ENCODE data around the gene PANX2. TPM values are rescaled to one million over a fixed set of nuclear protein-coding genes. Genes with fewer than 3 reads are reported as not detected.

The PANX2 gene
- total and polyA plus RNA-seq, 2 of the 4 experiments (the other 2 are of a cell fraction), result 0.18 to 1.7 TPM

DNA sequence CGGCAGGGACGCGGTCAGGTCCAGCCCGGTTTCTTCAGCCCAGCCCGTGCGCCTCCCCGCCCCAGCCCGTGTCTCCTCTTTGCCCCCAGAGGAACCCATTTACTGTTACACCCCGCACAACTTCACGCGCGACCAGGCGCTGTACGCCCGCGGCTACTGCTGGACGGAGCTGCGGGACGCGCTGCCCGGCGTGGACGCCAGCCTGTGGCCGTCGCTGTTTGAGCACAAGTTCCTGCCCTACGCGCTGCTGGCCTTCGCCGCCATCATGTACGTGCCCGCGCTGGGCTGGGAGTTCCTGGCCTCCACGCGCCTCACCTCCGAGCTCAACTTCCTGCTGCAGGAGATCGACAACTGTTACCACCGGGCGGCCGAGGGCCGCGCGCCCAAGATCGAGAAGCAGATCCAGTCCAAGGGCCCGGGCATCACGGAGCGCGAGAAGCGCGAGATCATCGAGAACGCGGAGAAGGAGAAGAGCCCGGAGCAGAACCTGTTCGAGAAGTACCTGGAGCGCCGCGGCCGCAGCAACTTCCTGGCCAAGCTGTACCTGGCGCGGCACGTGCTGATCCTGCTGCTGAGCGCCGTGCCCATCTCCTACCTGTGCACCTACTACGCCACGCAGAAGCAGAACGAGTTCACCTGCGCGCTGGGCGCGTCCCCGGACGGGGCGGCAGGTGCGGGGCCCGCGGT lies 6.5 kb downstream of the PANX2 start:
- no peak overlapping the region for H3K18ac ChIP-seq (ENCODE audit: low read depth, low read length)
- H2BK15ac ChIP-seq (ENCODE audit: low read depth, low read length), result no peak overlapping the region
- H3K36me3 ChIP-seq (ENCODE audit: control insufficient read depth, insufficient read depth, low read length), result peaks cover 2% of the 10 kb centered on the region; the same call in 1 of the 2 replicates
- H4K91ac ChIP-seq (ENCODE audit: insufficient read depth, low read depth, low read length), result no peak overlapping the region
- H4K20me1 ChIP-seq (ENCODE audit: insufficient read depth, low read length), result no peaks in the 10 kb centered on the region
- no peaks in the 10 kb centered on the region for H3K9me1 ChIP-seq (ENCODE audit: insufficient read depth, low read length)
- TF ChIP-seq SMC3 (IDR thresholded peaks at IDR 0.05; ENCODE audit: low read depth, low read length), result no peak
- no peak for TF ChIP-seq CEBPB (IDR thresholded peaks at IDR 0.05; ENCODE audit: low read depth, low read length)
- no peak for TF ChIP-seq RCOR1 (IDR thresholded peaks at IDR 0.05; ENCODE audit: insufficient replicate concordance, low read length)
- TF ChIP-seq, protein P1, sequence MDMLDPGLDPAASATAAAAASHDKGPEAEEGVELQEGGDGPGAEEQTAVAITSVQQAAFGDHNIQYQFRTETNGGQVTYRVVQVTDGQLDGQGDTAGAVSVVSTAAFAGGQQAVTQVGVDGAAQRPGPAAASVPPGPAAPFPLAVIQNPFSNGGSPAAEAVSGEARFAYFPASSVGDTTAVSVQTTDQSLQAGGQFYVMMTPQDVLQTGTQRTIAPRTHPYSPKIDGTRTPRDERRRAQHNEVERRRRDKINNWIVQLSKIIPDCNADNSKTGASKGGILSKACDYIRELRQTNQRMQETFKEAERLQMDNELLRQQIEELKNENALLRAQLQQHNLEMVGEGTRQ (IDR thresholded peaks at IDR 0.05; ENCODE audit: low read depth, low read length), result no peak
- no peak for TF ChIP-seq NFE2L2 (IDR thresholded peaks at IDR 0.05; ENCODE audit: low read depth, low read length)
- TF ChIP-seq, protein P2, sequence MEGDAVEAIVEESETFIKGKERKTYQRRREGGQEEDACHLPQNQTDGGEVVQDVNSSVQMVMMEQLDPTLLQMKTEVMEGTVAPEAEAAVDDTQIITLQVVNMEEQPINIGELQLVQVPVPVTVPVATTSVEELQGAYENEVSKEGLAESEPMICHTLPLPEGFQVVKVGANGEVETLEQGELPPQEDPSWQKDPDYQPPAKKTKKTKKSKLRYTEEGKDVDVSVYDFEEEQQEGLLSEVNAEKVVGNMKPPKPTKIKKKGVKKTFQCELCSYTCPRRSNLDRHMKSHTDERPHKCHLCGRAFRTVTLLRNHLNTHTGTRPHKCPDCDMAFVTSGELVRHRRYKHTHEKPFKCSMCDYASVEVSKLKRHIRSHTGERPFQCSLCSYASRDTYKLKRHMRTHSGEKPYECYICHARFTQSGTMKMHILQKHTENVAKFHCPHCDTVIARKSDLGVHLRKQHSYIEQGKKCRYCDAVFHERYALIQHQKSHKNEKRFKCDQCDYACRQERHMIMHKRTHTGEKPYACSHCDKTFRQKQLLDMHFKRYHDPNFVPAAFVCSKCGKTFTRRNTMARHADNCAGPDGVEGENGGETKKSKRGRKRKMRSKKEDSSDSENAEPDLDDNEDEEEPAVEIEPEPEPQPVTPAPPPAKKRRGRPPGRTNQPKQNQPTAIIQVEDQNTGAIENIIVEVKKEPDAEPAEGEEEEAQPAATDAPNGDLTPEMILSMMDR (conservative IDR thresholded peaks at IDR 0.05; ENCODE audit: low read depth, low read length), result no peak
- no peak for TF ChIP-seq FOS (IDR thresholded peaks at IDR 0.05; ENCODE audit: low read depth, low read length)
- no peak for TF ChIP-seq CHD1 (IDR thresholded peaks at IDR 0.05; ENCODE audit: low read depth, low read length)
- TF ChIP-seq RAD21 (IDR thresholded peaks at IDR 0.05; ENCODE audit: low read length), result no peak
- no peak for TF ChIP-seq MAFK (IDR thresholded peaks at IDR 0.05; ENCODE audit: low read depth, low read length)
- no peak for TF ChIP-seq MXI1 (IDR thresholded peaks at IDR 0.05; ENCODE audit: borderline replicate concordance, low read depth, low read length)
- TF ChIP-seq MAZ (IDR thresholded peaks at IDR 0.05; ENCODE audit: borderline replicate concordance, low read depth, low read length), result no peak
- no peak for TF ChIP-seq BHLHE40 (IDR thresholded peaks at IDR 0.05; ENCODE audit: low read depth, low read length)
- no peak for TF ChIP-seq RFX5 (IDR thresholded peaks at IDR 0.05; ENCODE audit: low read depth, low read length)
- H3K56ac ChIP-seq (ENCODE audit: extremely low read depth, insufficient read depth, low read length), result no peak overlapping the region
- H3K79me1 ChIP-seq (ENCODE audit: low read depth in 1 of 2, low read length in 2 of 2), result no peaks in the 10 kb centered on the region
- no peaks in the 10 kb centered on the region for H3K9me3 ChIP-seq (ENCODE audit: control insufficient read depth, insufficient read depth, low read length)
- intact Hi-C loops (cut with micrococcal nuclease) (no loop called here), in situ Hi-C loops (cut with MboI; ENCODE audit: low sequenced_read_pairs) (no loop called here), dilution Hi-C loops (cut with HindIII; ENCODE audit: low sequenced_read_pairs, unreplicated experiment) (no loop called here)
- no peak overlapping the region for H3K4me2 ChIP-seq (ENCODE audit: low read depth, low read length)
- 94% methylated on average over 44 of the region's 76 CpGs; no CpG with 5 or more reads in 1 of the 2 experiments for WGBS, 2 experiments (ENCODE audit: extremely low coverage in 2 of 2, insufficient read length in 1 of 2)
- BruUV-seq (replicated peaks), result no TSS peak
- CTCF ChIA-PET, result no interaction called here
- H3K14ac ChIP-seq (replicated peaks; ENCODE audit: low read depth, low read length), result no peak overlapping the region
- POLR2A ChIA-PET (ENCODE audit: unreplicated experiment), result interaction anchor here (0.6 kb wide), 1 partner anchor 20 kb away, joined by 3 read pairs; no protein-coding TSS in a partner anchor
- H2AK5ac ChIP-seq (ENCODE audit: low read depth, low read length), result no peak overlapping the region
- H2BK120ac ChIP-seq (ENCODE audit: low read depth, low read length), result no peak overlapping the region
- no peak overlapping the region for H3K4me3 ChIP-seq (ENCODE audit: insufficient read depth, low read depth, low read length)
- H3K4ac ChIP-seq (ENCODE audit: low read depth, low read length), result no peak overlapping the region
- no peak overlapping the region for H4K8ac ChIP-seq (ENCODE audit: low read depth in 2 of 2, low read length in 2 of 2)
- H3K23ac ChIP-seq (ENCODE audit: low read depth, low read length), result no peak overlapping the region
- no peak for ATAC-seq (ENCODE audit: low read depth)
- no peaks in the 10 kb centered on the region for H3K4me1 ChIP-seq (ENCODE audit: control insufficient read depth, insufficient read depth, low read length)
- no peak overlapping the region for H2BK20ac ChIP-seq (ENCODE audit: low read depth, low read length)
- no peak overlapping the region for H3K9ac ChIP-seq (ENCODE audit: low read depth, low read length)
- no peak overlapping the region for H3K27ac ChIP-seq (ENCODE audit: insufficient read depth, low read length)
- no peak for DNase-seq
- peaks cover 1% of the 10 kb centered on the region; the same call in 1 of the 2 replicates for H3K27me3 ChIP-seq (ENCODE audit: control insufficient read depth, insufficient read depth, low read length)
- no peak overlapping the region for H2BK5ac ChIP-seq (ENCODE audit: low read depth, low read length, poor library complexity, severe bottlenecking)
- H2AFZ ChIP-seq (replicated peaks; ENCODE audit: low read length, poor library complexity), result no peak overlapping the region
- peak overlapping the region; percentile 19 for H2AK9ac ChIP-seq (replicated peaks; ENCODE audit: low read depth, low read length, poor library complexity)
- no peak overlapping the region for H4K5ac ChIP-seq (ENCODE audit: low read depth, low read length)

Data from IMR-90 (cell line).